ENCODE measurements around the gene AMBP. TPM values are rescaled to one million over a fixed set of nuclear protein-coding genes. Genes with fewer than 3 reads are reported as not detected.

The AMBP gene
- total RNA-seq, 1 donor from 2014 or later = 1.0 TPM

DNA sequence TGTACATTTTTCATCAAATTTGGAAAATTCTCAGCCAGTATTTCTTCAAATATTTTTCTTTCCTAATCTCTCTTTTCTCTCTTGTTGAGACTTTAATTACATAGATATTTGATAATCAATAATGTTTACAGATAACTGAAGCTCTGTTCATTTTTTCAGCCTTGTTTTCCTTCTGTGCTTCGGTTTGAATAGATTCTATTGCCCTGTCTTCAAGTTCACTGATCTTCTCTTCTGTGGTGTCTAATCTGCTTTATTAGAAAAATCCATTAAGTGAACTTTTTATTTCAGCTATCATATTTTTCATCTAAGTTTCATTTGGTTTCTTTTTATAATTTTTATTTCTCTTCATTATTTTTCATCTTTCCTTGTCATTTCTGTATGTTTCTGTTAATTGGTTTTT is 54.1 kb downstream of the AMBP start:
- TF ChIP-seq, protein P1, sequence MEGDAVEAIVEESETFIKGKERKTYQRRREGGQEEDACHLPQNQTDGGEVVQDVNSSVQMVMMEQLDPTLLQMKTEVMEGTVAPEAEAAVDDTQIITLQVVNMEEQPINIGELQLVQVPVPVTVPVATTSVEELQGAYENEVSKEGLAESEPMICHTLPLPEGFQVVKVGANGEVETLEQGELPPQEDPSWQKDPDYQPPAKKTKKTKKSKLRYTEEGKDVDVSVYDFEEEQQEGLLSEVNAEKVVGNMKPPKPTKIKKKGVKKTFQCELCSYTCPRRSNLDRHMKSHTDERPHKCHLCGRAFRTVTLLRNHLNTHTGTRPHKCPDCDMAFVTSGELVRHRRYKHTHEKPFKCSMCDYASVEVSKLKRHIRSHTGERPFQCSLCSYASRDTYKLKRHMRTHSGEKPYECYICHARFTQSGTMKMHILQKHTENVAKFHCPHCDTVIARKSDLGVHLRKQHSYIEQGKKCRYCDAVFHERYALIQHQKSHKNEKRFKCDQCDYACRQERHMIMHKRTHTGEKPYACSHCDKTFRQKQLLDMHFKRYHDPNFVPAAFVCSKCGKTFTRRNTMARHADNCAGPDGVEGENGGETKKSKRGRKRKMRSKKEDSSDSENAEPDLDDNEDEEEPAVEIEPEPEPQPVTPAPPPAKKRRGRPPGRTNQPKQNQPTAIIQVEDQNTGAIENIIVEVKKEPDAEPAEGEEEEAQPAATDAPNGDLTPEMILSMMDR (IDR thresholded peaks at IDR 0.05) = no peak
- no peak overlapping the region for H3K27ac ChIP-seq
- H3K27me3 ChIP-seq (ENCODE audit: low read depth) = no peaks in the 10 kb centered on the region
- peaks cover 3% of the 10 kb centered on the region for H3K36me3 ChIP-seq
- intact Hi-C loops (cut with DNase I) = no loop called here
- DNase-seq (no peak), ATAC-seq (no peak)
- peaks cover 29% of the 10 kb centered on the region for H3K9me3 ChIP-seq
- no peaks in the 10 kb centered on the region for H3K4me1 ChIP-seq
- H3K4me3 ChIP-seq = no peak overlapping the region

DNA sequence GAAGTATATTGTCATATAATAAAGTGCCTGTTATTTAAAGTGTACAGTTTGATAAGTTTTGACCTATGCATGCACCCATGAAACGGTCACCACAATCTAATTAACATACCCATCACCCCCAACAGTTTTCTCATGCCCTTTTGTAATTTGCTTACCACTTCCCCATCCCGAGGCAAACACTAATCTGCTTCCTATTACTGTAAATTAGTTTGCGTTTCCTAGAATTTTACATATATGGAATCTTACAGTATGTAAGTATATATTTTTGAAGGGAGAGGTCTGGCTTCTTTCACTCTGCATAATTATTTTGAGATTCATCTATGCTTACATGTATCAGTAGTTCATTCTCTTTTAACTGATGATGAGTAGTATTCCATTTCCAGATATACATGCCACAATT is 56.5 kb downstream of the AMBP start:
- Histone ChIP-seq H3K27ac (no peak overlapping the region), H3K27me3 (ENCODE audit: low read depth) (no peaks in the 10 kb centered on the region), H3K36me3 (peaks cover 11% of the 10 kb centered on the region), H3K4me1 (no peaks in the 10 kb centered on the region), H3K4me3 (no peak overlapping the region), H3K9me3 (peaks cover 29% of the 10 kb centered on the region)
- no peak for ATAC-seq
- TF ChIP-seq, protein P1 (IDR thresholded peaks at IDR 0.05) = no peak
- DNase-seq = no peak
- intact Hi-C loops (cut with DNase I) = no loop called here

- Histone ChIP-seq H3K9me3 (peaks cover 17% of the 10 kb centered on the region), H3K4me3 (no peak overlapping the region), H3K36me3 (peaks cover 17% of the 10 kb centered on the region), H3K4me1 (no peaks in the 10 kb centered on the region), H3K27me3 (ENCODE audit: low read depth) (no peaks in the 10 kb centered on the region), H3K27ac (no peak overlapping the region)
- TF ChIP-seq, protein P1 (IDR thresholded peaks at IDR 0.05) = no peak
- ATAC-seq (peak in 1 of 2 donors; percentile 35), DNase-seq (no peak)
- intact Hi-C loops (cut with DNase I) = no loop called here
These were observed 60.1 kb downstream of the AMBP start for GRCh38 chr9:114017741-114018715.

GRCh38 chr9:114016629-114017423 is 61.3 kb downstream of the AMBP start:
- Histone ChIP-seq H3K4me1 (no peaks in the 10 kb centered on the region), H3K4me3 (no peak overlapping the region), H3K9me3 (peaks cover 5% of the 10 kb centered on the region), H3K36me3 (peaks cover 17% of the 10 kb centered on the region), H3K27me3 (ENCODE audit: low read depth) (no peaks in the 10 kb centered on the region), H3K27ac (no peak overlapping the region)
- TF ChIP-seq, protein P1 (IDR thresholded peaks at IDR 0.05) = no peak
- no peak for ATAC-seq
- intact Hi-C loops (cut with DNase I) = no loop called here
- DNase-seq = no peak

DNA sequence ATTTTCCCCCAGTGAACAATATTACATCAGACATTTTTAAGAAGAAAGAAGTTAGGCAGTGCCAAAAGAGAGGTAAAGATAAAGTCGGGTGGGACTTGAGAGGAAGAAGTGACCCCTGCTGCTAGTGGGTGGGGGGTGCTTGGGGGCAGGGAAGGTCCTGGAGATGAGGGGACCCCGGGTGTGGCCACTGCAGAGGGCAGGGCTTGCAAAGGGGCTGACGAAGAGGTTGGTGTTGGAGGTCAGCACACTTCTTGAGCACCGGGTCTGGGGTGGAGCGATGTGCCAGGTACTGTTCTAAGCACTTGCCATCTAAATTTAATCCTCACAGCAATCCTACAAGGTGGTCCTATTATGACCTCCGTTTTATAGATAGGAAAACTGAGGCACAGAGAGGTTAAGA is 62.0 kb downstream of the AMBP start:
- Histone ChIP-seq H3K9me3 (peaks cover 4% of the 10 kb centered on the region), H3K4me1 (no peaks in the 10 kb centered on the region), H3K27ac (no peak overlapping the region), H3K36me3 (peaks cover 17% of the 10 kb centered on the region), H3K27me3 (ENCODE audit: low read depth) (no peaks in the 10 kb centered on the region), H3K4me3 (no peak overlapping the region)
- DNase-seq = no peak
- intact Hi-C loops (cut with DNase I) = no loop called here
- TF ChIP-seq, protein P1 (IDR thresholded peaks at IDR 0.05) = no peak
- no peak for ATAC-seq
